Uterus (tissue), 4 donors: ENCODE results near the gene IQGAP2. TPM values are rescaled to one million over a fixed set of nuclear protein-coding genes. Genes with fewer than 3 reads are reported as not detected.

Experiments used
- DNase-seq, 2 donors: peaks; one replicate each; pipeline ENCODE4 v3.0.0-alpha.2; 2019 to 2020
- H3K27ac ChIP-seq, 2 donors: fragments of 200-600 bp; sonication (generic); 1 replicate in 1 of 2; 2 replicates in 1 of 2; pipeline ENCODE4 v1.5.1; 2016 to 2018
- H3K27me3 ChIP-seq, 2 donors: fragments of 200-600 bp; sonication (generic); one replicate each; pipeline ENCODE4 v1.5.1; 2018 to 2019; ENCODE audit warnings: control low read depth in 1 of 2
- H3K36me3 ChIP-seq, 2 donors: fragments of 200-600 bp; sonication (generic); one replicate each; pipeline ENCODE4 v1.5.1; 2019; ENCODE audit warnings: control low read depth in 1 of 2
- H3K4me1 ChIP-seq, 2 donors: fragments of 200-600 bp; sonication (generic); one replicate each; pipeline ENCODE4 v1.5.1; 2018 to 2019; ENCODE audit warnings: control low read depth in 1 of 2
- H3K4me3 ChIP-seq, 2 donors: fragments of 200-600 bp; sonication (generic); 1 replicate in 1 of 2; 2 replicates in 1 of 2; pipeline ENCODE4 v1.5.1; 2018 to 2019; ENCODE audit warnings: mild to moderate bottlenecking in 1 of 2
- H3K9me3 ChIP-seq, 2 donors: fragments of 200-600 bp; sonication (generic); one replicate each; pipeline ENCODE4 v1.5.1; 2019; ENCODE audit warnings: control low read depth in 1 of 2
- POLR2A ChIP-seq, 2 donors: fragments of 450-650 bp; IDR thresholded peaks; one replicate each; pipeline ENCODE4 v1.6.1; 2016; ENCODE audit warnings: antibody characterized with exemption in 2 of 2, mild to moderate bottlenecking in 1 of 2, moderate library complexity in 1 of 2
- intact Hi-C: fragments of 100-400 bp; cut with DNase I; formaldehyde crosslinking; loops from one replicate; pipeline ENCODE4 v1.15.1; 2023; ENCODE audit warnings: low total_unique reads
- total RNA-seq, 4 donors: library from RNA; depleted of rRNA in 3 of 4; stranded (reverse); fragments of >200 nt in 3 of 4; gene quantifications; one replicate each; pipeline versions ENCODE4 v1.1.0 to v1.2.4, GENCODE V29; 2014 to 2023
- TF ChIP-seq, protein P1 (sequence below), 4 experiments: fragments of 200-600 bp in 2 of 4; fragments of 450-650 bp in 2 of 4; sonication (generic) in 2 of 4; IDR thresholded peaks; one replicate each; pipeline ENCODE4 v1.5.1; 2016 to 2019; ENCODE audit warnings: antibody characterized with exemption in 4 of 4, mild to moderate bottlenecking in 2 of 4, moderate library complexity in 1 of 4
- donor health status: DM: yes; HTN: yes; CAD: no.

IQGAP2 gene
- total RNA-seq, 4 donors from 2014 or later, result 7.1 to 49.2 (median 9.4) TPM

GRCh38 chr5:76590027-76590426 lies 186.9 kb downstream of the IQGAP2 start:
- intact Hi-C loops, result no loop called here

DNA sequence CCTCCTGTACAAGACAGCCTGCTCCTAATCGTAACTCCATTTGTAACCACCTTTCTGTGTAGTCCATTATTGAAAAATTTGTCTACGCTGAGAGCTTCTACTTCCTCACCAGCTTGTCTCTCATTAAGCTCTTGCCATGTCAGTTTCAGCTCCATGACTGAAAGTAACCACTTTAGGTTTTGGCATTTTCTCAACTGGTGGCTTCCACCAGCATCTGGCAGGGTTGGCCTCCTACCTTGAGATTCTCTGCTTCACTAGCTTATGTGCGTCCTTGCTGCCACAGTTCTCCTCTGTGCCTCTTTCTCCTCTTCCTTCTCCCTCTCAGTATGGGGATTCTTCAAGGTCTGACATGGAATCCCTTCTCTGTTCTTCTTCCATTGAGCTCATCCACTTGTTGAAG lies 188.3 kb downstream of the IQGAP2 start:
- Histone ChIP-seq H3K9me3 (no peaks in the 10 kb centered on the region), H3K4me1 (no peaks in the 10 kb centered on the region), H3K27me3 (no peaks in the 10 kb centered on the region), H3K36me3 (no peaks in the 10 kb centered on the region), H3K27ac (no peak overlapping the region), H3K4me3 (no peak overlapping the region)
- intact Hi-C loops, result no loop called here
- TF ChIP-seq, protein P1, sequence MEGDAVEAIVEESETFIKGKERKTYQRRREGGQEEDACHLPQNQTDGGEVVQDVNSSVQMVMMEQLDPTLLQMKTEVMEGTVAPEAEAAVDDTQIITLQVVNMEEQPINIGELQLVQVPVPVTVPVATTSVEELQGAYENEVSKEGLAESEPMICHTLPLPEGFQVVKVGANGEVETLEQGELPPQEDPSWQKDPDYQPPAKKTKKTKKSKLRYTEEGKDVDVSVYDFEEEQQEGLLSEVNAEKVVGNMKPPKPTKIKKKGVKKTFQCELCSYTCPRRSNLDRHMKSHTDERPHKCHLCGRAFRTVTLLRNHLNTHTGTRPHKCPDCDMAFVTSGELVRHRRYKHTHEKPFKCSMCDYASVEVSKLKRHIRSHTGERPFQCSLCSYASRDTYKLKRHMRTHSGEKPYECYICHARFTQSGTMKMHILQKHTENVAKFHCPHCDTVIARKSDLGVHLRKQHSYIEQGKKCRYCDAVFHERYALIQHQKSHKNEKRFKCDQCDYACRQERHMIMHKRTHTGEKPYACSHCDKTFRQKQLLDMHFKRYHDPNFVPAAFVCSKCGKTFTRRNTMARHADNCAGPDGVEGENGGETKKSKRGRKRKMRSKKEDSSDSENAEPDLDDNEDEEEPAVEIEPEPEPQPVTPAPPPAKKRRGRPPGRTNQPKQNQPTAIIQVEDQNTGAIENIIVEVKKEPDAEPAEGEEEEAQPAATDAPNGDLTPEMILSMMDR (IDR thresholded peaks at IDR 0.05), result no peak
- DNase-seq, result no peak

More at GRCh38 chr5:76590027-76590426, 186.9 kb downstream of the IQGAP2 start:
- no peak overlapping the region for H3K4me3 ChIP-seq
- no peak for DNase-seq
- no peaks in the 10 kb centered on the region for H3K27me3 ChIP-seq
- TF ChIP-seq POLR2A (IDR thresholded peaks at IDR 0.05), result no peak
- TF ChIP-seq, protein P1 (IDR thresholded peaks at IDR 0.05), result no peak
- no peaks in the 10 kb centered on the region for H3K4me1 ChIP-seq
- H3K9me3 ChIP-seq, result no peaks in the 10 kb centered on the region
- no peaks in the 10 kb centered on the region for H3K36me3 ChIP-seq
- H3K27ac ChIP-seq, result no peak overlapping the region

GRCh38 chr5:76592692-76593091 lies 189.6 kb downstream of the IQGAP2 start:
- Histone ChIP-seq H3K27ac (no peak overlapping the region), H3K9me3 (no peaks in the 10 kb centered on the region), H3K4me1 (no peaks in the 10 kb centered on the region), H3K27me3 (no peaks in the 10 kb centered on the region), H3K36me3 (no peaks in the 10 kb centered on the region), H3K4me3 (no peak overlapping the region)
- DNase-seq, result no peak
- intact Hi-C loops, result no loop called here
- TF ChIP-seq, protein P1 (IDR thresholded peaks at IDR 0.05), result no peak
- no peak for TF ChIP-seq POLR2A (IDR thresholded peaks at IDR 0.05)

DNA sequence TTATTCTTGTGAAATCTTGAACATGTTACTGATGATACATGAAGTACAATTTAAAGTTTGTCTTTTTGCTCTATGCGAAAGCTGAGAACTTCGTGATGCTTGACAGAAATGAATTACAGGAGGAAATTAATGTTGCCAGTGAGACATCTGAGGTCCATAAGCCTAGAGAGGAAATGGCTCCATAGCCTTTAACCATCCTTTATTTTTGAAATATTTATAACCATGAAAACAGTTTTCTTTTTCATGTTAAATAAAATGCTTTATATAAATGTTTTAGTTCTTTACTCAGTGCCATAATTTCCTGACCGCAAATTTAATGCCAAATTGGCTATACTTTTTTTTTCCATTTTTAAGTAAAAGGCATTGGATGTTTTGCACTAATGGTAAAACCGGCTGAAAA lies 191.0 kb downstream of the IQGAP2 start:
- H3K9me3 ChIP-seq, result no peaks in the 10 kb centered on the region
- no peak overlapping the region for H3K27ac ChIP-seq
- no peaks in the 10 kb centered on the region for H3K36me3 ChIP-seq
- no peak overlapping the region for H3K4me3 ChIP-seq
- DNase-seq, result no peak
- no peaks in the 10 kb centered on the region for H3K4me1 ChIP-seq
- no peaks in the 10 kb centered on the region for H3K27me3 ChIP-seq
- intact Hi-C loops, result no loop called here
- TF ChIP-seq, protein P1 (IDR thresholded peaks at IDR 0.05), result no peak
- no peak for TF ChIP-seq POLR2A (IDR thresholded peaks at IDR 0.05)

GRCh38 chr5:76595755-76596481 lies 192.8 kb downstream of the IQGAP2 start:
- TF ChIP-seq, protein P1 (IDR thresholded peaks at IDR 0.05), result no peak
- TF ChIP-seq POLR2A (IDR thresholded peaks at IDR 0.05), result no peak
- Histone ChIP-seq H3K36me3 (no peaks in the 10 kb centered on the region), H3K4me3 (no peak overlapping the region), H3K4me1 (no peaks in the 10 kb centered on the region), H3K27ac (no peak overlapping the region), H3K27me3 (no peaks in the 10 kb centered on the region), H3K9me3 (no peaks in the 10 kb centered on the region)
- DNase-seq, result no peak
- intact Hi-C loops, result no loop called here
